GM12864 (cell line): Measurements from ENCODE around the gene ANAPC2.
A peak's percentile ranks its signal among the peaks of the same experiment; 100 is the strongest.

Experiments
- DNase-seq: peaks from one replicate; pipeline ENCODE4 v3.0.0-alpha.2; 2011; ENCODE audit warnings: low read depth
- H3K4me3 ChIP-seq: 2 replicates; pipeline ENCODE4 v1.5.1; 2011; ENCODE audit warnings: mild to moderate bottlenecking, low read depth, low read length, control low read depth
- TF ChIP-seq, protein P1 (sequence below): IDR thresholded peaks from 2 replicates; pipeline ENCODE4 v1.5.1; 2011; ENCODE audit warnings: low read depth, mild to moderate bottlenecking, moderate library complexity, low read length, control low read depth, inconsistent platforms; ENCODE audit errors: missing control alignments

The ANAPC2 gene

DNA sequence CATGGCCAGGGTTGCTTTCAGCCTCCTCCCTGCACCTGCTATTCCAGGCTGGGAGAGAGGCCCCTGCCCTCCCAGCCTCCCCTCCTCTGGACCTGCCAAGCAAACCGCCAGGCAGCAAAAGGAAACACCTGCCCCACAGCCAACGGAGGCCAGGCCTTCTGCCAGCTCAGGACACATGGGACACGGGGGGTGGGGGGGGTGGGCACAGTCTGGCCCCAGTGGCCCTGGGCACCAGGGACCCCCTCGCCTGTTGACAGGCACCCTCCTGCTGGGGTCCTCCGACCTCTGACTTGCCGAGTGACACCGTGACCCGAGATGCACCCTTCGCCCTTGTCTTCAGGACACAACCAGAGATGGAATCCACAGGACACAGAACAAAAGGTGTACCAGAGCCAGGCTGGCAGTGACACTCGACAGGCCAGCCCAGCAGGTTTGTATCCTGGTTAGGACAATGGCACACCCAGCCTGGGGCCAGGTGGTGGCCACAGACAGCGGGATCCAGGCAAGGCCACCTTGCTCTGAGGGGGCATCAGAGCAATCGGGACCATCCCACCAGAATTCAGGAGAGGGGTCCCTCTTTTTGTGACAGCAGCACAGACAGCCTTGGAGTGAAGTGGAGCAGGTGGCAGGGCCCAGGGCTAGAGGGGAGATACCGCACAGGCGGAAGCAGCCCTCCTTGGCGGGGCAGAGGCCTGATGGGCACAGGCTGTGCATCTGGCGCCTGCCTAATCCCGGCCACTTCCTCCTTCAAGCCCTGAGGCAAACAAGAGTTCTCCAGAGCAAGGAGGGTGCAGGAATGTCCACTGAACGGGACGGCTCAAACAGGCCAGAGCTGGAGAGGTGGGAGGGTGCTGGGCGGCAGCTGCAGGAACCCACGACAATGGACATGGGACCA, 15.2 kb downstream of the ANAPC2 start:
- DNase-seq: no peak
- TF ChIP-seq, protein P1, sequence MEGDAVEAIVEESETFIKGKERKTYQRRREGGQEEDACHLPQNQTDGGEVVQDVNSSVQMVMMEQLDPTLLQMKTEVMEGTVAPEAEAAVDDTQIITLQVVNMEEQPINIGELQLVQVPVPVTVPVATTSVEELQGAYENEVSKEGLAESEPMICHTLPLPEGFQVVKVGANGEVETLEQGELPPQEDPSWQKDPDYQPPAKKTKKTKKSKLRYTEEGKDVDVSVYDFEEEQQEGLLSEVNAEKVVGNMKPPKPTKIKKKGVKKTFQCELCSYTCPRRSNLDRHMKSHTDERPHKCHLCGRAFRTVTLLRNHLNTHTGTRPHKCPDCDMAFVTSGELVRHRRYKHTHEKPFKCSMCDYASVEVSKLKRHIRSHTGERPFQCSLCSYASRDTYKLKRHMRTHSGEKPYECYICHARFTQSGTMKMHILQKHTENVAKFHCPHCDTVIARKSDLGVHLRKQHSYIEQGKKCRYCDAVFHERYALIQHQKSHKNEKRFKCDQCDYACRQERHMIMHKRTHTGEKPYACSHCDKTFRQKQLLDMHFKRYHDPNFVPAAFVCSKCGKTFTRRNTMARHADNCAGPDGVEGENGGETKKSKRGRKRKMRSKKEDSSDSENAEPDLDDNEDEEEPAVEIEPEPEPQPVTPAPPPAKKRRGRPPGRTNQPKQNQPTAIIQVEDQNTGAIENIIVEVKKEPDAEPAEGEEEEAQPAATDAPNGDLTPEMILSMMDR: no peak
- no peak overlapping the region for H3K4me3 ChIP-seq

DNA sequence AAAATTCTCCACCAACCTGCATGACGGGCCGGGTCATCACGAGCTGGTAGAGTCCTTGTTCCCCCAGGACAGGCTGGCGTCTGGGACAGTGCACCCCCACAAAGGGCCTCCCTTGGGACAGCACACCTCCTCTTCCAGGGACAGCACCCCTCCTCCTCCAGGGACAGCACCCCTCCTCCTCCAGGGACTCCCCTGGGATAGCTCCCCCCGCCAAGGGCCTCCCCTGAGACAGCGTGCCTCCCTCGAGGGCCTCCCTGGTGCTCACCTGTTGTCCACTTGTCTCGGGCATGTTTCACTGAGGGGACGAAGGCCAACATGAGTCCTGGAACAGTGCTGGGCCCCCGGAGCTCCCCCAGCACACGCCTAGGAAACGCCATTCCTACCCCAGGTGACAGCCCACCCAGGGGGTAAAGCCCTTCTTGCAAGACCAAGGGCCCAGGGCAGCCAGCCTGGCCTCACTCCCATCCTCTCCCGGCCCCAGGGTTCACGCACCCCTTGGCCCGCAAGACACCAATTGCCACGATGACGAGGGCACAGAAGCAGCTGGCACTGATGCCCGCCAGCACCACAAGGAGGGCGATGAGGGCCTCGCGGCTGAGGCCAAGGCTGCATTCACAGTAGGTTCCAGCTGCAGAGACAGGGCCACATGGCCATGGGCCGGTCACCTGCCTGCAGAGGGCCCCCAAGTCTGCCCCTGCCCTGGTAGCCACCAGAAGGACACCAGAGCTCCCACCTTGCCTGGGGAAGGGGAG, 17.0 kb downstream of the ANAPC2 start:
- no peak overlapping the region for H3K4me3 ChIP-seq
- TF ChIP-seq, protein P1: no peak
- DNase-seq: no peak

DNA sequence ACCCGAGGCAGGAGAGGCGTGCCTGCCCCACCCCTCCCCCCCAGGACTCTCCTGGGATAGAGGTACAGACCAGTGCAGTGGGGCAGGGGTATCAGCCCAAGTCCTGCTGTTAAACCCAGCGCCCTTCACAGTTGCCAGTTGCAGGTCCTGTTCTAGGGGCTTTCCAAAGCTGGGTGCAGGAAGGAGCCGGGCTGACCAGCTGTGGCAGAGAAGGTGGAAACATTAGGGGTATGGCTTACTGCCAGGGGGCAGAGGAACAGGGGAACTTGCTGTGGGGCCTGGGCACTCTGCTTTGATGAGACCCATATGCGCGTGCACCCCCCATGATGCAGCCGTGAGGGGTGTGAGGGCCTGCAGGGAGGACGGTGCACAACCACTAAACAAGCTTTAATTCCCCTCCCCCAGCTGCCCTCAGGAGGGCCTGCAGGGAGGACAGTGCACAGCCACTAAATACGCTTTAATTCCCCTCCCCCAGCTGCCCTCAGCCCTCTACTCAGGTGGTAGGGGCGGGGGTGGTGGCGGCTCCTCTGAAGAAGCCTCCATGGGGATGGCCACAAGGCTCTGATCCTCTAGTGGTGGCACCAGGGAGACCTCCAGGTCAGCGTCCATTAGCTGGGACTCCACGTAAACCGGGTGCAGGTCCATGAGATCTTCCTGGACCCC, 17.7 kb downstream of the ANAPC2 start:
- no peak for DNase-seq
- H3K4me3 ChIP-seq: no peak overlapping the region
- TF ChIP-seq, protein P1: no peak

DNA sequence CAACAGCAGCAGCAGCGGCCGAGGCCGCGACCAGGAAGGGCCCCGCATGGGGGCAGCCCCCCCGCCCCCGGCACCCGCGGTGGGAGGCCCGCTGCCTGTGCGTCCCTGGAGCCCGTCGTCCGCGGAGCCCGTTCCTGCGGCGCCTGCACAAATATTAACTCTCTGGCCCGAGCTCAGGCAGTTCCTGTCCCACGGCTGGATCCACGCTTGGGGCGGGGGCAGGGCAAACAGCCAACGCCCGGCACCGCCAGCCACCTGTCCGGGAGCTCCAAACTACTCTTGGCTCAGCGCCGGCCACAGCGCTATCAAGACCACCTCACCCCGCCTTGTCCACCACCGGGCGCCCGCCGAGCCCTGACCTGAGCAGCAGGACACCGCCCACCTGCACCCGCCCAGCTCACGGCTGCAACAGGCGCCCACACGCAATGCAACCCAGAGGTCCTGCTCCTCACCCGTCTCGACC, 18.4 kb downstream of the ANAPC2 start, which contains the start of gene LRRC26:
Gene LRRC26 (minus strand): TSS at position 156 of the 463 bp plus-strand sequence. CDS start 108 bp downstream, at position 48.
- TF ChIP-seq, protein P1: no peak
- no peak for DNase-seq
- peak within 1 kb of the TSS; percentile 46 for H3K4me3 ChIP-seq

DNA sequence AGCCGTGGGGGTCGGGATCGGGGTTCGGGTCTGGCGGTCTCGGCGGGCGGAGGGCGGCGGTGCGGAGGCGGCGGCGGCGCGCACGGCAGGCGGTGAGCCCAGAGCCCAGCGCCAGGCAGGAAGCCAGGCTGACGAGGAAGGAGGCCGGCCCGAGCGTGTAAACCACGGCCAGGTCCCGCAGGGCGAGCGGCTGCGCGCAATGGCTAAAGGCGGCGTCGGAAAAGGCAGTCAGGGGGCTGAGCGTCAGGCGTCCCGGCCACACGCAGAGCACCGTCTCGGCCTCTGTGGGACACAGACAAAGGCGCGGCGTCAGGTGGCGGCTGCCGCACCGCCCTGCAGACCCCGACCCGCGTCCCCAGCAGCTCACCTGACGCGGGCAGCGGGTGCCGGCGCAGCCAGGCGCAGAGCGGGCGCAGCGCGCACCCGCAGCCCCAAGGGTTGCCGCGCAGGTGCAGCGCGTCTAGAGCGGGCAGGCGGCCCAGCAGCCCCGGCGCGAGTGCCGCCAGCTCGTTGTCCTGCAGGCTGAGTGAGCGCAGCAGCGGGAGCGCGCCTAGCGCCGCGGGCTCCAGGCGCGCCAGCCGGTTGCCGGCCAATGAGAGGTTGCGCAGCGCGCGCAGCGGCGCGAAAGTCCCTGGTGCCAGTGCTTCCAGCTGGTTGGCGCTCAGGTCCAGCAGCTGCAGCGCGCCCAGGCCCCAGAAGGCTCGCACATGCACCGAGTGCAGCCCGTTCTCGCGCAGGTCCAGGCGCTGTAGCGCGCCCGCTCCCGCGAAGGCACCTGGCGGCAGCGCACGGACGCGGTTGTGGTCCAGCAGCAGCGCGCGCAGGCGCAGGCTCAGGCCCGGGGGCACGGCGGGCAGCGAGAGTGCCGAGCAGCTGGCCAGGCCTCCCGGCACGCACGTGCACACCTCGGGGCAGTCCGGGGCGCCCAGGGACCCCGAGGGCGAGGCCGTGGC, 19.2 kb downstream of the ANAPC2 start:
- DNase-seq: no peak
- H3K4me3 ChIP-seq: peak overlapping the region; percentile 46
- TF ChIP-seq, protein P1: no peak

DNA sequence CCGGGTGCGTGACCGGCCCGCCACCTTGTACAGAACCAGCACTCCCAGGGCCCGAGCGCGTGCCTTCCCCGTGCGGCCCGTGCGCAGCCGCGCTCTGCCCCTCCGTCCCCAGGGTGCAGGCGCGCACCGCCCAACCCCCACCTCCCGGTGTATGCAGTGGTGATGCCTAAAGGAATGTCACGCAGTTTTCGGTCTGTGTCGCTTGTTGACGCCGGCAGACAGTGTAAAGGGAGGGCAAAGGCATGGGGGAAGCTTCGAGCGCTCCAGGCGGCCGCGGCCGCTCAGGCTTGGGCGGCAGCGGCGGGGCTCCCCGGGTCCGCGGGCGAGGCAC, 19.8 kb downstream of the ANAPC2 start:
- H3K4me3 ChIP-seq: peak overlapping the region; percentile 46
- DNase-seq: no peak
- TF ChIP-seq, protein P1: no peak
